Measurements from ENCODE around the gene FAM219B. TPM values are rescaled to one million over a fixed set of nuclear protein-coding genes. Genes with fewer than 3 reads are reported as not detected.

Gene FAM219B
- total and polyA plus RNA-seq, 2 of the 4 experiments (the other 2 are of a cell fraction) = 24.9 to 48.7 TPM

DNA sequence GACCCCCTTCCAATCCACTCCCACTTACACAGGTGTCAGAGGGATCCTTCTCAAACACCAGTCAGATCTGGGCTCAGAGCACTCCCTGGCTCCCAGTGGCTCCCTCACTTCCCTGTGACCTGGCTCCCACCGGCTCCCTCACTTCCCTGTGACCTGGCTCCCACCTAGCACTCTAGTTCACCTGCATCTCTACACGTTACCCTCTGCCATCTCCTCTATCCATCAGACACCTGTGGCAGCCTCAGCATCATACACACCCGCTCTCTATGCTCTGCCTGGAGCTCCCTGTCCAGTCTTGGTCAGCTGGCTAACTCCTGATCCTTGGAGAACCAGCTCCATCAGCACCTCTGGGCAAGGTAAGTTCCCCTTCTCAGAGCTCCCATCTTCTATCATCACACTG, 44.4 kb upstream of the FAM219B start:
- no peak overlapping the region for H2AK9ac ChIP-seq (replicated peaks; ENCODE audit: low read depth, low read length, poor library complexity)
- intact Hi-C loops (cut with micrococcal nuclease) (loop anchor here (5.0 to 10.0 kb wide), 2 partner anchors 314 to 576 kb away; no protein-coding TSS in a partner anchor), in situ Hi-C loops (cut with MboI; ENCODE audit: low sequenced_read_pairs) (no loop called here), dilution Hi-C loops (cut with HindIII; ENCODE audit: low sequenced_read_pairs, unreplicated experiment) (no loop called here)
- H2BK120ac ChIP-seq (ENCODE audit: low read depth, low read length) = no peak overlapping the region
- peaks cover 5% of the 10 kb centered on the region for H3K27me3 ChIP-seq (ENCODE audit: control insufficient read depth, insufficient read depth, low read length)
- H3K23ac ChIP-seq (ENCODE audit: low read depth, low read length) = no peak overlapping the region
- no peak overlapping the region for H3K4me2 ChIP-seq (ENCODE audit: low read depth, low read length)
- BruUV-seq (replicated peaks) = no TSS peak
- no peak overlapping the region for H4K8ac ChIP-seq (ENCODE audit: low read depth in 2 of 2, low read length in 2 of 2)
- no peak for TF ChIP-seq BHLHE40 (IDR thresholded peaks at IDR 0.05; ENCODE audit: low read depth, low read length)
- no peak for TF ChIP-seq RFX5 (IDR thresholded peaks at IDR 0.05; ENCODE audit: low read depth, low read length)
- no peak for TF ChIP-seq MXI1 (IDR thresholded peaks at IDR 0.05; ENCODE audit: borderline replicate concordance, low read depth, low read length)
- no peak for TF ChIP-seq CHD1 (IDR thresholded peaks at IDR 0.05; ENCODE audit: low read depth, low read length)
- no peak for TF ChIP-seq MAFK (IDR thresholded peaks at IDR 0.05; ENCODE audit: low read depth, low read length)
- TF ChIP-seq, protein P1, sequence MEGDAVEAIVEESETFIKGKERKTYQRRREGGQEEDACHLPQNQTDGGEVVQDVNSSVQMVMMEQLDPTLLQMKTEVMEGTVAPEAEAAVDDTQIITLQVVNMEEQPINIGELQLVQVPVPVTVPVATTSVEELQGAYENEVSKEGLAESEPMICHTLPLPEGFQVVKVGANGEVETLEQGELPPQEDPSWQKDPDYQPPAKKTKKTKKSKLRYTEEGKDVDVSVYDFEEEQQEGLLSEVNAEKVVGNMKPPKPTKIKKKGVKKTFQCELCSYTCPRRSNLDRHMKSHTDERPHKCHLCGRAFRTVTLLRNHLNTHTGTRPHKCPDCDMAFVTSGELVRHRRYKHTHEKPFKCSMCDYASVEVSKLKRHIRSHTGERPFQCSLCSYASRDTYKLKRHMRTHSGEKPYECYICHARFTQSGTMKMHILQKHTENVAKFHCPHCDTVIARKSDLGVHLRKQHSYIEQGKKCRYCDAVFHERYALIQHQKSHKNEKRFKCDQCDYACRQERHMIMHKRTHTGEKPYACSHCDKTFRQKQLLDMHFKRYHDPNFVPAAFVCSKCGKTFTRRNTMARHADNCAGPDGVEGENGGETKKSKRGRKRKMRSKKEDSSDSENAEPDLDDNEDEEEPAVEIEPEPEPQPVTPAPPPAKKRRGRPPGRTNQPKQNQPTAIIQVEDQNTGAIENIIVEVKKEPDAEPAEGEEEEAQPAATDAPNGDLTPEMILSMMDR (conservative IDR thresholded peaks at IDR 0.05; ENCODE audit: low read depth, low read length) = no peak
- no peak for TF ChIP-seq RAD21 (IDR thresholded peaks at IDR 0.05; ENCODE audit: low read length)
- TF ChIP-seq NFE2L2 (IDR thresholded peaks at IDR 0.05; ENCODE audit: low read depth, low read length) = no peak
- no peak for TF ChIP-seq RCOR1 (IDR thresholded peaks at IDR 0.05; ENCODE audit: insufficient replicate concordance, low read length)
- TF ChIP-seq POLR2A (IDR thresholded peaks at IDR 0.05; ENCODE audit: low read depth, low read length) = no peak
- TF ChIP-seq, protein P2, sequence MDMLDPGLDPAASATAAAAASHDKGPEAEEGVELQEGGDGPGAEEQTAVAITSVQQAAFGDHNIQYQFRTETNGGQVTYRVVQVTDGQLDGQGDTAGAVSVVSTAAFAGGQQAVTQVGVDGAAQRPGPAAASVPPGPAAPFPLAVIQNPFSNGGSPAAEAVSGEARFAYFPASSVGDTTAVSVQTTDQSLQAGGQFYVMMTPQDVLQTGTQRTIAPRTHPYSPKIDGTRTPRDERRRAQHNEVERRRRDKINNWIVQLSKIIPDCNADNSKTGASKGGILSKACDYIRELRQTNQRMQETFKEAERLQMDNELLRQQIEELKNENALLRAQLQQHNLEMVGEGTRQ (IDR thresholded peaks at IDR 0.05; ENCODE audit: low read depth, low read length) = no peak
- TF ChIP-seq CEBPB (IDR thresholded peaks at IDR 0.05; ENCODE audit: low read depth, low read length) = no peak
- no peak for TF ChIP-seq SMC3 (IDR thresholded peaks at IDR 0.05; ENCODE audit: low read depth, low read length)
- TF ChIP-seq FOS (IDR thresholded peaks at IDR 0.05; ENCODE audit: low read depth, low read length) = no peak
- TF ChIP-seq, protein P3, sequence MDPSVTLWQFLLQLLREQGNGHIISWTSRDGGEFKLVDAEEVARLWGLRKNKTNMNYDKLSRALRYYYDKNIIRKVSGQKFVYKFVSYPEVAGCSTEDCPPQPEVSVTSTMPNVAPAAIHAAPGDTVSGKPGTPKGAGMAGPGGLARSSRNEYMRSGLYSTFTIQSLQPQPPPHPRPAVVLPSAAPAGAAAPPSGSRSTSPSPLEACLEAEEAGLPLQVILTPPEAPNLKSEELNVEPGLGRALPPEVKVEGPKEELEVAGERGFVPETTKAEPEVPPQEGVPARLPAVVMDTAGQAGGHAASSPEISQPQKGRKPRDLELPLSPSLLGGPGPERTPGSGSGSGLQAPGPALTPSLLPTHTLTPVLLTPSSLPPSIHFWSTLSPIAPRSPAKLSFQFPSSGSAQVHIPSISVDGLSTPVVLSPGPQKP (IDR thresholded peaks at IDR 0.05; ENCODE audit: borderline replicate concordance, low read depth, low read length) = no peak
- TF ChIP-seq MAZ (IDR thresholded peaks at IDR 0.05; ENCODE audit: borderline replicate concordance, low read depth, low read length) = no peak
- no peaks in the 10 kb centered on the region for H3K79me1 ChIP-seq (ENCODE audit: low read depth in 1 of 2, low read length in 2 of 2)
- no peak overlapping the region for H2BK5ac ChIP-seq (ENCODE audit: low read depth, low read length, poor library complexity, severe bottlenecking)
- H3K4me3 ChIP-seq (ENCODE audit: insufficient read depth, low read depth, low read length) = no peak overlapping the region
- WGBS, 2 experiments (ENCODE audit: extremely low coverage in 2 of 2, insufficient read length in 1 of 2) = 73% methylated on average over 1 of the region's 3 CpGs; no CpG with 5 or more reads in 1 of the 2 experiments
- no peaks in the 10 kb centered on the region for H3K9me3 ChIP-seq (ENCODE audit: control insufficient read depth, insufficient read depth, low read length)
- H3K14ac ChIP-seq (replicated peaks; ENCODE audit: low read depth, low read length) = no peak overlapping the region
- no peak overlapping the region for H2AFZ ChIP-seq (replicated peaks; ENCODE audit: low read length, poor library complexity)
- H4K91ac ChIP-seq (ENCODE audit: insufficient read depth, low read depth, low read length) = no peak overlapping the region
- H2AK5ac ChIP-seq (ENCODE audit: low read depth, low read length) = no peak overlapping the region
- no peak overlapping the region for H3K18ac ChIP-seq (ENCODE audit: low read depth, low read length)
- no peak overlapping the region for H3K56ac ChIP-seq (ENCODE audit: extremely low read depth, insufficient read depth, low read length)
- no peak overlapping the region for H4K5ac ChIP-seq (ENCODE audit: low read depth, low read length)
- no peak overlapping the region for H2BK15ac ChIP-seq (ENCODE audit: low read depth, low read length)
- H2BK20ac ChIP-seq (ENCODE audit: low read depth, low read length) = no peak overlapping the region
- no peaks in the 10 kb centered on the region; the same call in 1 of the 2 replicates for H4K20me1 ChIP-seq (ENCODE audit: insufficient read depth, low read length)
- H3K9me1 ChIP-seq (ENCODE audit: insufficient read depth, low read length) = no peaks in the 10 kb centered on the region
- DNase-seq = no peak
- H3K27ac ChIP-seq (ENCODE audit: insufficient read depth, low read length) = no peak overlapping the region
- no peak overlapping the region for H3K4ac ChIP-seq (ENCODE audit: low read depth, low read length)
- no peaks in the 10 kb centered on the region for H3K36me3 ChIP-seq (ENCODE audit: control insufficient read depth, insufficient read depth, low read length)
- H3K9ac ChIP-seq (ENCODE audit: low read depth, low read length) = no peak overlapping the region
- H3K4me1 ChIP-seq (ENCODE audit: control insufficient read depth, insufficient read depth, low read length) = peaks cover 5% of the 10 kb centered on the region; the same call in 1 of the 2 replicates
- ChIA-PET POLR2A (ENCODE audit: unreplicated experiment) (interaction anchor here (1.0 kb wide), 1 partner anchor 12 kb away, joined by 6 read pairs; no protein-coding TSS in a partner anchor), CTCF (interaction anchor here (0.6 to 1.4 kb wide), 7 partner anchors 8 to 312 kb away, joined by 3 to 9 read pairs (median 4); no protein-coding TSS in a partner anchor)
- no peak for ATAC-seq (ENCODE audit: low read depth)
